Glutamatergic neuron (in vitro differentiated cells): ENCODE results near the gene HIPK4. TPM values are rescaled to one million over a fixed set of nuclear protein-coding genes. Genes with fewer than 3 reads are reported as not detected.
A peak's percentile ranks its signal among the peaks of the same experiment; 100 is the strongest.

Experiments
- DNase-seq: peaks from one replicate; pipeline ENCODE4 v3.0.0; 2022
- H3K27ac Mint-ChIP-seq: one replicate; pipeline ENCODE4 v1.8.0; 2020; ENCODE audit warnings: mild to moderate bottlenecking, mixed read lengths, inconsistent platforms; ENCODE audit not compliant: unreplicated experiment
- H3K27me3 Mint-ChIP-seq: one replicate; pipeline ENCODE4 v1.8.0; 2020; ENCODE audit warnings: mild to moderate bottlenecking, moderate library complexity, mixed read lengths, inconsistent platforms; ENCODE audit not compliant: unreplicated experiment
- H3K36me3 Mint-ChIP-seq: one replicate; pipeline ENCODE4 v1.8.0; 2020; ENCODE audit warnings: mild to moderate bottlenecking, mixed read lengths, inconsistent platforms; ENCODE audit not compliant: unreplicated experiment
- H3K4me1 Mint-ChIP-seq: one replicate; pipeline ENCODE4 v1.8.0; 2020; ENCODE audit warnings: mild to moderate bottlenecking, low read depth, mixed read lengths, inconsistent platforms; ENCODE audit not compliant: unreplicated experiment
- H3K4me3 Mint-ChIP-seq: one replicate; pipeline ENCODE4 v1.8.0; 2020; ENCODE audit warnings: mild to moderate bottlenecking, mixed read lengths, inconsistent platforms; ENCODE audit not compliant: unreplicated experiment
- H3K9me3 Mint-ChIP-seq: one replicate; pipeline ENCODE4 v1.8.0; 2020; ENCODE audit warnings: mild to moderate bottlenecking, moderate library complexity, mixed read lengths, inconsistent platforms; ENCODE audit not compliant: unreplicated experiment
- CTCF ChIP-seq: fragments of 200-600 bp; sonication (generic); IDR thresholded peaks from one replicate; pipeline ENCODE4 v1.5.0; 2021; ENCODE audit not compliant: partially characterized antibody, unreplicated experiment
- total RNA-seq: library from RNA; stranded (reverse); fragmentation: NEBNext Ultra II Directional; extraction: Animal tissue kit (Norgen Biotek cat#: 25700); gene quantifications from one replicate; pipeline ENCODE4 v1.2.1, GENCODE V29; 2021; ENCODE audit not compliant: unreplicated experiment

The HIPK4 gene
- total RNA-seq, 1 donor from 2014 or later = not detected

- Mint-ChIP-seq H3K27me3 (peaks cover 4% of the 10 kb centered on the region), H3K27ac (peak overlapping the region; percentile 71), H3K4me3 (peak overlapping the region; percentile 57), H3K9me3 (peaks cover 6% of the 10 kb centered on the region), H3K4me1 (peaks cover 24% of the 10 kb centered on the region), H3K36me3 (no peaks in the 10 kb centered on the region)
- no peak for TF ChIP-seq CTCF
- DNase-seq = no peak
These were observed 29.2 kb upstream of the HIPK4 start for GRCh38 chr19:40419066-40419612.

- Mint-ChIP-seq H3K4me1 (peaks cover 27% of the 10 kb centered on the region), H3K27ac (peak overlapping the region; percentile 76), H3K36me3 (no peaks in the 10 kb centered on the region), H3K4me3 (peak overlapping the region; percentile 28), H3K9me3 (peaks cover 6% of the 10 kb centered on the region), H3K27me3 (peaks cover 3% of the 10 kb centered on the region)
- DNase-seq = no peak
- no peak for TF ChIP-seq CTCF
These were observed 28.1 kb upstream of the HIPK4 start for GRCh38 chr19:40418040-40418439.

- no peak for DNase-seq
- no peaks in the 10 kb centered on the region for H3K36me3 Mint-ChIP-seq
- peak overlapping the region; percentile 30 for H3K27ac Mint-ChIP-seq
- peaks cover 6% of the 10 kb centered on the region for H3K9me3 Mint-ChIP-seq
- H3K27me3 Mint-ChIP-seq = peaks cover 3% of the 10 kb centered on the region
- no peak for TF ChIP-seq CTCF
- no peak overlapping the region for H3K4me3 Mint-ChIP-seq
- H3K4me1 Mint-ChIP-seq = peaks cover 27% of the 10 kb centered on the region
These were observed 27.6 kb upstream of the HIPK4 start for GRCh38 chr19:40417643-40417981.

GRCh38 chr19:40416918-40417642, 27.1 kb upstream of the HIPK4 start:
- no peak for DNase-seq
- Mint-ChIP-seq H3K9me3 (peaks cover 6% of the 10 kb centered on the region), H3K27me3 (peaks cover 3% of the 10 kb centered on the region), H3K4me1 (peaks cover 22% of the 10 kb centered on the region), H3K27ac (peak overlapping the region; percentile 30), H3K4me3 (no peak overlapping the region), H3K36me3 (no peaks in the 10 kb centered on the region)
- TF ChIP-seq CTCF = no peak

- H3K4me3 Mint-ChIP-seq = peak overlapping the region; percentile 23
- H3K9me3 Mint-ChIP-seq = peaks cover 4% of the 10 kb centered on the region
- no peak for TF ChIP-seq CTCF
- H3K27me3 Mint-ChIP-seq = peaks cover 3% of the 10 kb centered on the region
- peaks cover 24% of the 10 kb centered on the region for H3K4me1 Mint-ChIP-seq
- no peak for DNase-seq
- H3K36me3 Mint-ChIP-seq = no peaks in the 10 kb centered on the region
- H3K27ac Mint-ChIP-seq = no peak overlapping the region
These were observed 25.8 kb upstream of the HIPK4 start for GRCh38 chr19:40415768-40416167.
